A673 (cell line): ENCODE data around the gene SNAPC5.

ENCODE experiments used
- EZH2 ChIP-seq: fragments of 200-600 bp; sonication (generic); IDR thresholded peaks from 2 replicates; pipeline ENCODE4 v1.6.1; 2017; ENCODE audit warnings: borderline replicate concordance, low read depth, mild to moderate bottlenecking, mixed read lengths, antibody characterized with exemption, low read length; ENCODE audit not compliant: poor library complexity, severe bottlenecking
- TF ChIP-seq, protein P1 (sequence below): fragments of 300-800, 200-600 bp; sonication (generic); conservative IDR thresholded peaks from 2 replicates; pipeline ENCODE4 v1.5.1; 2017; ENCODE audit warnings: low read depth, mild to moderate bottlenecking, antibody characterized with exemption, low read length, moderate library complexity, mixed read lengths

DNA sequence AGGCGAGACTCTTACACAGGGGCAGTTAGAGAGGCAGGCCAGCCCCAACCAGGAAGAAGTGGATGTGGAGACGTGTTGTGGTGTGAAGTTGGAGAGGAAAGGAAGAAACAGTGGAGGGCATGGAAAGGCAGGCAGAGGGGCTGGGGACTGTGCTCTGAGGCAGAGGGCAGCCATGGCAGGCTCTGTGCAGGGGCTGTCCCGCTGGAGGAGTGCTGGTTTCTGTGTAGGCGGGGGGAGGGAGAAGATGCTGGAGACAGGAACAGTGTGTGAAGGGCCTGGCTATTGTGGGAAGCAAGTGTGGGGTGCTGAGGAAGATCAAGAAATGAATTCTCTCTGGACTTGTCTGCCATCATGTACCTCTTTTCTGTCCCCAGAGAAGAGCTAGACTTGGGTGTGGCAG is 21.0 kb downstream of the SNAPC5 start:
- TF ChIP-seq, protein P1, sequence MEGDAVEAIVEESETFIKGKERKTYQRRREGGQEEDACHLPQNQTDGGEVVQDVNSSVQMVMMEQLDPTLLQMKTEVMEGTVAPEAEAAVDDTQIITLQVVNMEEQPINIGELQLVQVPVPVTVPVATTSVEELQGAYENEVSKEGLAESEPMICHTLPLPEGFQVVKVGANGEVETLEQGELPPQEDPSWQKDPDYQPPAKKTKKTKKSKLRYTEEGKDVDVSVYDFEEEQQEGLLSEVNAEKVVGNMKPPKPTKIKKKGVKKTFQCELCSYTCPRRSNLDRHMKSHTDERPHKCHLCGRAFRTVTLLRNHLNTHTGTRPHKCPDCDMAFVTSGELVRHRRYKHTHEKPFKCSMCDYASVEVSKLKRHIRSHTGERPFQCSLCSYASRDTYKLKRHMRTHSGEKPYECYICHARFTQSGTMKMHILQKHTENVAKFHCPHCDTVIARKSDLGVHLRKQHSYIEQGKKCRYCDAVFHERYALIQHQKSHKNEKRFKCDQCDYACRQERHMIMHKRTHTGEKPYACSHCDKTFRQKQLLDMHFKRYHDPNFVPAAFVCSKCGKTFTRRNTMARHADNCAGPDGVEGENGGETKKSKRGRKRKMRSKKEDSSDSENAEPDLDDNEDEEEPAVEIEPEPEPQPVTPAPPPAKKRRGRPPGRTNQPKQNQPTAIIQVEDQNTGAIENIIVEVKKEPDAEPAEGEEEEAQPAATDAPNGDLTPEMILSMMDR, result no peak
- no peak for TF ChIP-seq EZH2
